Measurements from ENCODE around the gene BBS2. TPM values are rescaled to one million over a fixed set of nuclear protein-coding genes. Genes with fewer than 3 reads are reported as not detected.

Gene BBS2
- total and polyA plus RNA-seq, 2 of the 4 experiments (the other 2 are of a cell fraction): 18.6 to 32.3 TPM

DNA sequence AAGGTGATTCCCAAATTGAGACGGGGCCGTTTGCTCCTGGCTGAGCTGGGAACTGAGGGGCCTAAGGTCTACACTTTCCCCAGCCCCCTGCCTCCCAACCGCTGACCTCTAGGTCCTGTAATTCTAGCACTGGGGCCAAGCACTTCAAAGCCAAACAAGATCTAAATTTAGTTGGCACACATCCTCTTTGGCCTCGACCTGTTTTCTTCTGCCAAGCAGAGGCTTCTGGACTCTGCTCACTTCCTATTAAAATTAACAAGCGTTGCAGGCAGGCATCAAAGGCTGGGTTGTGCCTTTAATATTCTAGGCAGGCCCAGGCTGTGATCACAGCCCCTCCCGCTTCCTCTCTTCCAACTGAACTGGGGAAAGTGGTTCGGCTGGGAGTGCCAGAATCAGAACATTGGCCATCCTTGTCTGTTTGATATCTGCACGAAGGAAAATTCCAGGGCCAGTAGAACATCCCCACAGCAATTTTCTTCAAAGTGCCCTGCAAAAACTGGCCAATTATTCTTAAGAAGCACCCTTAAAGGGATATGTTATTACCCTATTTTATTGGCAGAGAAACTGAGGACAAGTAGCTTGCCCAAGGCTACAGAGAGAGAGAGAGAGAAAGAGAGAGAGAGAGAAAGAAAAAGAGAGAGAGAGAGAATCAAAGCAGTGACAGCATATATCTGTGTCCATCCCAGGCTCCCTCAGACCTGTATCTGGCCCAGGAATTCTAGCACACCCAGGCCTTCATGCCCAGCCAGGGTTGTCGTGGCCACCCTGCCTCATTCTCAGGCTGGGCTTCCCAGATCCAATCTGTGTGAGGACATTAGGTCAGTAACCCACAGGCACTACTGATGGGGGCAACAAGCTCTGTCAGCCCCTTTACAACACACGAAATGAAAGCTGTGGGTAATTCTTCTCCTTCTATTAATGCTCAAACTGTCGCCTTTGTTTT lies 32.2 kb upstream of the BBS2 start:
- Histone ChIP-seq H3K27me3 (ENCODE audit: control insufficient read depth, insufficient read depth, low read length) (peaks cover 17% of the 10 kb centered on the region), H3K23ac (ENCODE audit: low read depth, low read length) (no peak overlapping the region), H2BK120ac (ENCODE audit: low read depth, low read length) (no peak overlapping the region), H4K20me1 (ENCODE audit: insufficient read depth, low read length) (no peaks in the 10 kb centered on the region), H3K79me1 (ENCODE audit: low read depth in 1 of 2, low read length in 2 of 2) (no peaks in the 10 kb centered on the region), H3K4me3 (ENCODE audit: insufficient read depth, low read depth, low read length) (no peak overlapping the region), H3K4me2 (ENCODE audit: low read depth, low read length) (no peak overlapping the region), H4K8ac (ENCODE audit: low read depth in 2 of 2, low read length in 2 of 2) (no peak overlapping the region), H3K18ac (ENCODE audit: low read depth, low read length) (no peak overlapping the region), H2AK9ac (replicated peaks; ENCODE audit: low read depth, low read length, poor library complexity) (no peak overlapping the region), H2AFZ (replicated peaks; ENCODE audit: low read length, poor library complexity) (peak overlapping the region; percentile 51), H2BK20ac (ENCODE audit: low read depth, low read length) (no peak overlapping the region), H4K91ac (ENCODE audit: insufficient read depth, low read depth, low read length) (no peak overlapping the region), H3K14ac (replicated peaks; ENCODE audit: low read depth, low read length) (no peak overlapping the region), H3K36me3 (ENCODE audit: control insufficient read depth, insufficient read depth, low read length) (no peaks in the 10 kb centered on the region), H2AK5ac (ENCODE audit: low read depth, low read length) (no peak overlapping the region), H2BK15ac (ENCODE audit: low read depth, low read length) (no peak overlapping the region), H3K4me1 (ENCODE audit: control insufficient read depth, insufficient read depth, low read length) (peaks cover 10% of the 10 kb centered on the region), H3K56ac (ENCODE audit: extremely low read depth, insufficient read depth, low read length) (no peak overlapping the region), H4K5ac (ENCODE audit: low read depth, low read length) (no peak overlapping the region), H2BK5ac (ENCODE audit: low read depth, low read length, poor library complexity, severe bottlenecking) (no peak overlapping the region), H3K9me1 (ENCODE audit: insufficient read depth, low read length) (no peaks in the 10 kb centered on the region; the same call in 1 of the 2 replicates), H3K4ac (ENCODE audit: low read depth, low read length) (no peak overlapping the region), H3K27ac (ENCODE audit: insufficient read depth, low read length) (no peak overlapping the region), H3K9ac (ENCODE audit: low read depth, low read length) (no peak overlapping the region), H3K9me3 (ENCODE audit: control insufficient read depth, insufficient read depth, low read length) (no peaks in the 10 kb centered on the region)
- in situ Hi-C loops (cut with MboI; ENCODE audit: low sequenced_read_pairs): no loop called here
- WGBS, 2 experiments (ENCODE audit: extremely low coverage in 2 of 2, insufficient read length in 1 of 2): no CpG with 5 or more reads among the region's 11 CpGs
- intact Hi-C loops (cut with micrococcal nuclease): no loop called here
- ChIA-PET POLR2A (ENCODE audit: unreplicated experiment) (no interaction called here), CTCF (interaction anchor here (0.6 kb wide), 1 partner anchor 150 kb away, joined by 4 read pairs; no protein-coding TSS in a partner anchor)
- TF ChIP-seq, protein P1, sequence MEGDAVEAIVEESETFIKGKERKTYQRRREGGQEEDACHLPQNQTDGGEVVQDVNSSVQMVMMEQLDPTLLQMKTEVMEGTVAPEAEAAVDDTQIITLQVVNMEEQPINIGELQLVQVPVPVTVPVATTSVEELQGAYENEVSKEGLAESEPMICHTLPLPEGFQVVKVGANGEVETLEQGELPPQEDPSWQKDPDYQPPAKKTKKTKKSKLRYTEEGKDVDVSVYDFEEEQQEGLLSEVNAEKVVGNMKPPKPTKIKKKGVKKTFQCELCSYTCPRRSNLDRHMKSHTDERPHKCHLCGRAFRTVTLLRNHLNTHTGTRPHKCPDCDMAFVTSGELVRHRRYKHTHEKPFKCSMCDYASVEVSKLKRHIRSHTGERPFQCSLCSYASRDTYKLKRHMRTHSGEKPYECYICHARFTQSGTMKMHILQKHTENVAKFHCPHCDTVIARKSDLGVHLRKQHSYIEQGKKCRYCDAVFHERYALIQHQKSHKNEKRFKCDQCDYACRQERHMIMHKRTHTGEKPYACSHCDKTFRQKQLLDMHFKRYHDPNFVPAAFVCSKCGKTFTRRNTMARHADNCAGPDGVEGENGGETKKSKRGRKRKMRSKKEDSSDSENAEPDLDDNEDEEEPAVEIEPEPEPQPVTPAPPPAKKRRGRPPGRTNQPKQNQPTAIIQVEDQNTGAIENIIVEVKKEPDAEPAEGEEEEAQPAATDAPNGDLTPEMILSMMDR (conservative IDR thresholded peaks at IDR 0.05; ENCODE audit: low read depth, low read length): no peak
- TF ChIP-seq MAFK (IDR thresholded peaks at IDR 0.05; ENCODE audit: low read depth, low read length) (no peak), NFE2L2 (IDR thresholded peaks at IDR 0.05; ENCODE audit: low read depth, low read length) (no peak), RFX5 (IDR thresholded peaks at IDR 0.05; ENCODE audit: low read depth, low read length) (no peak), RAD21 (IDR thresholded peaks at IDR 0.05; ENCODE audit: low read length) (no peak)
- TF ChIP-seq, protein P2, sequence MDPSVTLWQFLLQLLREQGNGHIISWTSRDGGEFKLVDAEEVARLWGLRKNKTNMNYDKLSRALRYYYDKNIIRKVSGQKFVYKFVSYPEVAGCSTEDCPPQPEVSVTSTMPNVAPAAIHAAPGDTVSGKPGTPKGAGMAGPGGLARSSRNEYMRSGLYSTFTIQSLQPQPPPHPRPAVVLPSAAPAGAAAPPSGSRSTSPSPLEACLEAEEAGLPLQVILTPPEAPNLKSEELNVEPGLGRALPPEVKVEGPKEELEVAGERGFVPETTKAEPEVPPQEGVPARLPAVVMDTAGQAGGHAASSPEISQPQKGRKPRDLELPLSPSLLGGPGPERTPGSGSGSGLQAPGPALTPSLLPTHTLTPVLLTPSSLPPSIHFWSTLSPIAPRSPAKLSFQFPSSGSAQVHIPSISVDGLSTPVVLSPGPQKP (IDR thresholded peaks at IDR 0.05; ENCODE audit: borderline replicate concordance, low read depth, low read length): no peak
- DNase-seq (no peak), ATAC-seq (ENCODE audit: low read depth) (no peak)
- dilution Hi-C loops (cut with HindIII; ENCODE audit: low sequenced_read_pairs, unreplicated experiment): no loop called here
- BruUV-seq (replicated peaks): no TSS peak
